Brain microvascular endothelial cell (primary cell): ENCODE measurements around the gene GRIK3.

ENCODE experiments used
- DNase-seq: peaks from one replicate; pipeline ENCODE4 v3.0.0-alpha.2; 2020
- H3K27ac ChIP-seq: fragments of 250-450 bp; sonication (Bioruptor Pico); 2 replicates; pipeline ENCODE4 v1.5.1; 2020; ENCODE audit warnings: mild to moderate bottlenecking, moderate library complexity
- H3K27me3 ChIP-seq: fragments of 250-450 bp; sonication (Bioruptor Pico); replicated peaks from 2 replicates; pipeline ENCODE4 v1.5.1; 2020; ENCODE audit warnings: mild to moderate bottlenecking
- H3K36me3 ChIP-seq: fragments of 250-450 bp; sonication (Bioruptor Pico); replicated peaks from 2 replicates; pipeline ENCODE4 v1.5.1; 2020; ENCODE audit warnings: mild to moderate bottlenecking
- H3K4me3 ChIP-seq: 2 replicates; pipeline ENCODE4 v1.5.1; 2011; ENCODE audit warnings: low read depth, mild to moderate bottlenecking, control low read depth, low read length, moderate library complexity
- CTCF ChIP-seq: IDR thresholded peaks from 2 replicates; pipeline ENCODE4 v1.5.1; 2011; ENCODE audit warnings: low read depth, mild to moderate bottlenecking, moderate library complexity, low read length, control low read depth, inconsistent platforms; ENCODE audit errors: missing control alignments
- in situ Hi-C: cut with HindIII; loops from 2 replicates; pipeline ENCODE4 v1.10.0; 2017; ENCODE audit warnings: low sequenced_read_pairs, low pct_ligation_motif_present

GRIK3 gene

GRCh38 chr1:36802018-36802417, 232.3 kb downstream of the GRIK3 start:
- Histone ChIP-seq H3K4me3 (no peak overlapping the region), H3K36me3 (no peaks in the 10 kb centered on the region), H3K27ac (no peak overlapping the region), H3K27me3 (no peaks in the 10 kb centered on the region)
- in situ Hi-C loops, result no loop called here
- no peak for DNase-seq
- no peak for TF ChIP-seq CTCF

GRCh38 chr1:36797761-36798160, 236.6 kb downstream of the GRIK3 start:
- Histone ChIP-seq H3K4me3 (no peak overlapping the region), H3K27ac (no peak overlapping the region), H3K36me3 (no peaks in the 10 kb centered on the region), H3K27me3 (no peaks in the 10 kb centered on the region)
- in situ Hi-C loops, result no loop called here
- no peak for DNase-seq
- no peak for TF ChIP-seq CTCF

- no peak for DNase-seq
- H3K36me3 ChIP-seq, result no peaks in the 10 kb centered on the region
- no peaks in the 10 kb centered on the region for H3K27me3 ChIP-seq
- no peak overlapping the region for H3K4me3 ChIP-seq
- H3K27ac ChIP-seq, result no peak overlapping the region
- TF ChIP-seq CTCF, result no peak
- in situ Hi-C loops, result no loop called here
Measured at GRCh38 chr1:36796733-36797132, 237.6 kb downstream of the GRIK3 start.

GRCh38 chr1:36796106-36796590, 238.2 kb downstream of the GRIK3 start:
- no peak for DNase-seq
- H3K27me3 ChIP-seq, result no peaks in the 10 kb centered on the region
- H3K4me3 ChIP-seq, result no peak overlapping the region
- no peak for TF ChIP-seq CTCF
- H3K27ac ChIP-seq, result no peak overlapping the region
- H3K36me3 ChIP-seq, result no peaks in the 10 kb centered on the region
- in situ Hi-C loops, result no loop called here

GRCh38 chr1:36794460-36794859, 239.9 kb downstream of the GRIK3 start:
- Histone ChIP-seq H3K27me3 (no peaks in the 10 kb centered on the region), H3K4me3 (no peak overlapping the region), H3K36me3 (no peaks in the 10 kb centered on the region), H3K27ac (no peak overlapping the region)
- no peak for TF ChIP-seq CTCF
- in situ Hi-C loops, result no loop called here
- no peak for DNase-seq

- in situ Hi-C loops, result no loop called here
- Histone ChIP-seq H3K27me3 (no peaks in the 10 kb centered on the region), H3K4me3 (no peak overlapping the region), H3K27ac (no peak overlapping the region), H3K36me3 (no peaks in the 10 kb centered on the region)
- no peak for DNase-seq
- no peak for TF ChIP-seq CTCF
Measured at GRCh38 chr1:36793452-36793851, 240.9 kb downstream of the GRIK3 start.
